B cell (primary cell): ENCODE measurements around the gene CFL1. TPM values are rescaled to one million over a fixed set of nuclear protein-coding genes. Genes with fewer than 3 reads are reported as not detected.

Experiments used
- ATAC-seq: fragments of 200-7000 bp; cut with Tn5 transposase; one replicate; pipeline ENCODE4 v1.10.0; 2021; ENCODE audit warnings: low read depth, mild to moderate bottlenecking, moderate number of reproducible peaks, moderate library complexity
- CTCF ChIA-PET: fragments of 350-600 bp; sonication (Branson Sonifier 250); formaldehyde crosslinking; loops from one replicate; lab custom pipeline; 2021; ENCODE audit warnings: antibody characterized with exemption, inconsistent platforms; lab: Charles Lee
- POLR2A ChIA-PET: fragments of 350-600 bp; sonication (Branson Sonifier 250); formaldehyde crosslinking; loops from one replicate; lab custom pipeline; 2021; ENCODE audit warnings: antibody characterized with exemption; lab: Charles Lee
- DNase-seq: peaks from one replicate; pipeline ENCODE4 v3.0.0; 2013
- H2AFZ ChIP-seq: 2 replicates; pipeline ENCODE4 v1.6.1; 2012; ENCODE audit warnings: mild to moderate bottlenecking, low read depth, low read length; ENCODE audit not compliant: insufficient read depth, poor library complexity, severe bottlenecking
- H3K27ac ChIP-seq, 2 donors: 1 replicate in 1 of 2; 2 replicates in 1 of 2; pipeline ENCODE4 v1.5.1; 2012 to 2013; ENCODE audit warnings: low read length in 2 of 2, mild to moderate bottlenecking in 2 of 2, moderate library complexity in 1 of 2
- H3K27me3 ChIP-seq, 4 experiments: fragments of 200-600 bp in 1 of 4; sonication (generic) in 1 of 4; replicated peaks in 1 of 4; 1 replicate in 2 of 4; 2 replicates in 2 of 4; pipeline versions ENCODE4 v1.6.1 to v1.7.0; 2013 to 2016; ENCODE audit warnings: low read length in 3 of 4, mild to moderate bottlenecking in 2 of 4, mixed read lengths in 1 of 4, moderate library complexity in 1 of 4; ENCODE audit not compliant: insufficient read depth in 4 of 4, control insufficient read depth in 3 of 4; ENCODE audit errors: control extremely low read depth in 1 of 4
- H3K36me3 ChIP-seq, 2 experiments: replicated peaks in 1 of 2; 1 replicate in 1 of 2; 2 replicates in 1 of 2; pipeline versions ENCODE4 v1.6.1 to v1.7.1; 2013; ENCODE audit warnings: low read length in 1 of 2; ENCODE audit not compliant: insufficient read depth in 2 of 2, control insufficient read depth in 1 of 2; ENCODE audit errors: control extremely low read depth in 1 of 2, extremely low read depth in 1 of 2
- H3K4me1 ChIP-seq, 2 donors: fragments of 200-600 bp in 1 of 2; sonication (generic) in 1 of 2; 1 replicate in 1 of 2; 2 replicates in 1 of 2; pipeline versions ENCODE4 v1.5.1 to v1.6.1; 2013 to 2017; ENCODE audit warnings: low read length in 2 of 2; ENCODE audit not compliant: control insufficient read depth in 2 of 2, insufficient read depth in 2 of 2
- H3K4me2 ChIP-seq: replicated peaks from 2 replicates; pipeline ENCODE3; 2012; ENCODE audit warnings: mild to moderate bottlenecking, low read depth, low read length; ENCODE audit not compliant: poor library complexity, severe bottlenecking
- H3K4me3 ChIP-seq, 5 experiments: fragments of 200-600 bp in 1 of 5; sonication (generic) in 1 of 5; 1 replicate in 3 of 5; 2 replicates in 2 of 5; pipeline versions ENCODE4 v1.5.1 to v1.7.0; 2011 to 2016; ENCODE audit warnings: low read length in 4 of 5, mild to moderate bottlenecking in 4 of 5, low read depth in 2 of 5, control low read depth in 1 of 5, moderate library complexity in 1 of 5; ENCODE audit not compliant: insufficient read depth in 1 of 5; ENCODE audit errors: control extremely low read depth in 1 of 5, extremely low read depth in 1 of 5
- H3K79me2 ChIP-seq: fragments of 200-600 bp; sonication (generic); one replicate; pipeline ENCODE4 v1.6.0; 2016; ENCODE audit warnings: low read length; ENCODE audit not compliant: control insufficient read depth, insufficient read depth
- H3K9ac ChIP-seq: fragments of 200-600 bp; sonication (generic); 2 replicates; pipeline ENCODE4 v1.6.1; 2017; ENCODE audit warnings: mild to moderate bottlenecking, low read length, moderate library complexity
- H3K9me3 ChIP-seq, 3 donors: one replicate each; pipeline versions ENCODE4 v1.6.1 to v1.7.1; 2013; ENCODE audit warnings: low read length in 2 of 3; ENCODE audit not compliant: control insufficient read depth in 2 of 3, insufficient read depth in 1 of 3; ENCODE audit errors: control extremely low read depth in 1 of 3
- H4K20me1 ChIP-seq: 2 replicates; pipeline ENCODE4 v1.6.0; 2012; ENCODE audit warnings: mild to moderate bottlenecking, low read length; ENCODE audit not compliant: insufficient read depth, control insufficient read depth, poor library complexity, severe bottlenecking
- H3K27ac Mint-ChIP-seq: one replicate; pipeline ENCODE4 v1.8.0; 2021; ENCODE audit warnings: mixed read lengths
- H3K27me3 Mint-ChIP-seq: one replicate; pipeline ENCODE4 v1.8.0; 2021; ENCODE audit warnings: mixed read lengths
- H3K4me1 Mint-ChIP-seq: one replicate; pipeline ENCODE4 v1.8.0; 2021; ENCODE audit warnings: mixed read lengths
- H3K4me3 Mint-ChIP-seq: one replicate; pipeline ENCODE4 v1.8.0; 2021; ENCODE audit warnings: mixed read lengths
- H3K9me3 Mint-ChIP-seq: one replicate; pipeline ENCODE4 v1.8.0; 2022; ENCODE audit warnings: mixed read lengths; ENCODE audit not compliant: insufficient read depth
- EZH2 ChIP-seq: IDR thresholded peaks from 2 replicates; pipeline ENCODE4 v1.6.1; 2012; ENCODE audit warnings: borderline replicate concordance, low read depth, mild to moderate bottlenecking, moderate library complexity, low read length; ENCODE audit not compliant: insufficient read depth, poor library complexity, severe bottlenecking
- WGBS: methylation state at CpG from one replicate; pipeline ENCODE4 v1.1.5; 2013; ENCODE audit warnings: missing lambda C conversion rate; ENCODE audit not compliant: insufficient coverage; 5-methylcytosine and 5-hydroxymethylcytosine counted together
- intact Hi-C: fragments of 100-400 bp; cut with micrococcal nuclease; formaldehyde crosslinking; loops from one replicate; pipeline ENCODE4 v1.10.0; 2022
- polyA plus RNA-seq: library from polyadenylated mRNA; depleted of rRNA; stranded (reverse); fragments of >200 nt; gene quantifications from 2 replicates; pipeline ENCODE4 v1.2.3, GENCODE V29; 2012
- total RNA-seq, 2 donors: library from RNA; stranded (reverse); fragments of 120-200 nt in 1 of 2; gene quantifications; 1 replicate in 1 of 2; 2 replicates in 1 of 2; pipeline versions ENCODE4 v1.2.3 to v1.2.4, GENCODE V29; 2013 to 2022
- TF ChIP-seq, protein P1 (sequence below): fragments of 200-600 bp; IDR thresholded peaks from one replicate; pipeline ENCODE4 v1.8.0; 2022; ENCODE audit warnings: antibody characterized with exemption, mild to moderate bottlenecking

CFL1 gene
- total and polyA plus RNA-seq, 2 donors (not counting 1 experiment from before 2014, with no cell fraction given) = 455 to 990 TPM

DNA sequence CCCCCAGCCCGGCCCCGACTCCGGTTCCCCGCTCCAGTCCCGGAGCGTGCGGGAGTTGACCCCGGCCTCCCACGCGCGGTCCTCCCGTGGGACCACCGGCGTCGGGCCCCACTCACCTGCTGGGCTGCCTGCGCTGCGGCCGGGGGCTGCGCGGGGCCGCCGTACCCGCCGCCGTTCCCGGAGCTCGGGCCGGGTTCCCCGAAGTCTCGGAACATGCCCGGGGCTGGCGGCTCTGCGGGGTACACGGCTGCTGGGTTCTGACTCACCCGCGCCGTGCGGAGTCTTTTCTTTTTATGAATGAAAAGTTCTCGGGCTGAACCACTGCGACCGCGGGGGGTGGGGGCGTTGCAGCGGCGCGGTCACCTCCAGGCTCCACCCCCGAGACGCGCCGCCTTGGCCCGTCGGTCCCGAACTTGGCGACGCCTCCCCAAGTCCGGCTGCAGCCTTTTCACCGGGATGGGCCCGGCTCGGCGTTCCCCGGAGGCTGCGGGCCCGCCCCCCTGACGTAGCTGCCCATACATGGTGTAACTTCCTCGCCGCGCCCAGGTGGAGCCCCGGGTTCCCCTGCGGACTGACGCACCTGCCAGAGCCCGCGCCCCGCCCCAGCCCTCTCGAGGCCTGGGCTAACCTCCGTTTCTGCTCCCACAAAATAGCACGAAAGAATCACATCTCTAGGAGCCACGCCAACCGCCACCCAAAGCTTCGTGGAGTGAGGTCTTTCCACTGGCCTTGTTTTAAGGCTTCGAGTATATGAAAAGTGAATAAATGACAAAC lies 42.3 kb upstream of the CFL1 start, which contains the start of gene FOSL1:
FOSL1 (minus strand) TSS at position 264 of the 774 bp plus-strand sequence; CDS start at position 215, 49 bp downstream.
- Histone ChIP-seq H3K4me2 (peak within 1 kb of the TSS; percentile 95), H3K36me3 (no peaks in the 10 kb centered on the region), H3K79me2 (no peaks in the 10 kb centered on the region), H4K20me1 (no peaks in the 10 kb centered on the region), H3K27me3 (peaks cover 0 to 38% (median 12%) of the 10 kb centered on the region in 4 experiments), H3K9me3 (peaks cover 0 to 10% (median 0%) of the 10 kb centered on the region in 3 donors), H3K4me1 (peaks cover 20% of the 10 kb centered on the region in 2 donors), H3K9ac (peak within 1 kb of the TSS; percentile 71), H3K4me3 (peak within 1 kb of the TSS; percentile 2 to 64 (median 52)), H2AFZ (peak within 1 kb of the TSS; percentile 68), H3K27ac (no peak within 1 kb of the TSS)
- Mint-ChIP-seq H3K4me1 (peaks cover 10% of the 10 kb centered on the region), H3K4me3 (peak within 1 kb of the TSS; percentile 83), H3K9me3 (no peaks in the 10 kb centered on the region), H3K27me3 (peaks cover 15% of the 10 kb centered on the region), H3K27ac (peak within 1 kb of the TSS; percentile 72)
- peak; percentile 47 for TF ChIP-seq EZH2
- TF ChIP-seq, protein P1, sequence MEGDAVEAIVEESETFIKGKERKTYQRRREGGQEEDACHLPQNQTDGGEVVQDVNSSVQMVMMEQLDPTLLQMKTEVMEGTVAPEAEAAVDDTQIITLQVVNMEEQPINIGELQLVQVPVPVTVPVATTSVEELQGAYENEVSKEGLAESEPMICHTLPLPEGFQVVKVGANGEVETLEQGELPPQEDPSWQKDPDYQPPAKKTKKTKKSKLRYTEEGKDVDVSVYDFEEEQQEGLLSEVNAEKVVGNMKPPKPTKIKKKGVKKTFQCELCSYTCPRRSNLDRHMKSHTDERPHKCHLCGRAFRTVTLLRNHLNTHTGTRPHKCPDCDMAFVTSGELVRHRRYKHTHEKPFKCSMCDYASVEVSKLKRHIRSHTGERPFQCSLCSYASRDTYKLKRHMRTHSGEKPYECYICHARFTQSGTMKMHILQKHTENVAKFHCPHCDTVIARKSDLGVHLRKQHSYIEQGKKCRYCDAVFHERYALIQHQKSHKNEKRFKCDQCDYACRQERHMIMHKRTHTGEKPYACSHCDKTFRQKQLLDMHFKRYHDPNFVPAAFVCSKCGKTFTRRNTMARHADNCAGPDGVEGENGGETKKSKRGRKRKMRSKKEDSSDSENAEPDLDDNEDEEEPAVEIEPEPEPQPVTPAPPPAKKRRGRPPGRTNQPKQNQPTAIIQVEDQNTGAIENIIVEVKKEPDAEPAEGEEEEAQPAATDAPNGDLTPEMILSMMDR = no peak
- DNase-seq (peak; percentile 96), ATAC-seq (peak; percentile 95)
- POLR2A ChIA-PET = interaction anchor here (0.6 to 4.4 kb wide), 3 partner anchors 11 to 739 kb away, joined by 3 to 33 read pairs (median 3); partner anchors contain the start of genes CCDC85B and FIBP
- 1% methylated on average over 75 of the region's 80 CpGs for WGBS
- CTCF ChIA-PET = interaction anchor here (0.8 to 4.0 kb wide), 4 partner anchors 10 to 40 kb away, joined by 3 to 44 read pairs (median 12); partner anchors contain the start of genes CCDC85B, FIBP and MUS81
- intact Hi-C loops = loop anchor here (1.0 kb wide), 3 partner anchors 10 to 42 kb away; partner anchors contain the start of genes C11orf68, CCDC85B, CFL1 and DRAP1
